ENCODE data around the gene CCDC85B.

The CCDC85B gene

GRCh38 chr11:65927904-65928397 is 37.5 kb downstream of the CCDC85B start:
- in situ Hi-C loops (cut with MboI; ENCODE audit: low sequenced_read_pairs): no loop called here

- in situ Hi-C loops (cut with MboI; ENCODE audit: low sequenced_read_pairs): no loop called here
Observed at GRCh38 chr11:65928667-65929066, 38.2 kb downstream of the CCDC85B start.

- in situ Hi-C loops (cut with MboI; ENCODE audit: low sequenced_read_pairs): no loop called here
Observed at GRCh38 chr11:65931773-65932557, 41.5 kb downstream of the CCDC85B start.

GRCh38 chr11:65932558-65932919 is 42.1 kb downstream of the CCDC85B start:
- in situ Hi-C loops (cut with MboI; ENCODE audit: low sequenced_read_pairs): no loop called here

GRCh38 chr11:65934014-65934413 is 43.5 kb downstream of the CCDC85B start:
- in situ Hi-C loops (cut with MboI; ENCODE audit: low sequenced_read_pairs): no loop called here

- in situ Hi-C loops (cut with MboI; ENCODE audit: low sequenced_read_pairs): no loop called here
Observed at GRCh38 chr11:65937766-65938165, 47.3 kb downstream of the CCDC85B start.
